ENCODE data around the gene SLC16A10.

SLC16A10 gene

DNA sequence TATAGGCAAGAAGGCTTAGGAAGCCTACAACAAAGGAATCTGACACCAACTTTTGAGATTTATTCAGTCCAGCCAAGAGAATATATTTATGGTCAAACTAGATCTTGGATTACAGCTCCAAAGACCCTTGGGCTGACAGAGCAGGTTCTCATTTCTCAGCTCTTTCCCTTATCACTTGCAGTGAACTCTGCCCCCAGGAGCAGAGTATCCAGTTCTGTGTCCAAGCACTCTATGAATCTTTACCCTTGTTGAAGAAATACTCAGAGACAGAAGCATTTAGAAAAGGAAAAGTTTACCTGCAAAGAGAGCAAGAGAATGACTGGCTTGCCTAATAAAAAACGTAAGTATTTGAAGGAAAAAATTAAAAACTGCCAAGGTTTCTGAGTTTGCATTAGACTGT, 190.5 kb downstream of the SLC16A10 start:
- no peak for TF ChIP-seq CTCF (IDR thresholded peaks at IDR 0.05; ENCODE audit: insufficient read depth, missing control alignments)
- FAIRE-seq (no peak), DNase-seq (ENCODE audit: insufficient read length, low spot score) (no peak)

GRCh38 chr6:111278731-111279130, 191.4 kb downstream of the SLC16A10 start:
- no peak for TF ChIP-seq CTCF (IDR thresholded peaks at IDR 0.05; ENCODE audit: insufficient read depth, missing control alignments)
- DNase-seq (ENCODE audit: insufficient read length, low spot score) (no peak), FAIRE-seq (no peak)

DNA sequence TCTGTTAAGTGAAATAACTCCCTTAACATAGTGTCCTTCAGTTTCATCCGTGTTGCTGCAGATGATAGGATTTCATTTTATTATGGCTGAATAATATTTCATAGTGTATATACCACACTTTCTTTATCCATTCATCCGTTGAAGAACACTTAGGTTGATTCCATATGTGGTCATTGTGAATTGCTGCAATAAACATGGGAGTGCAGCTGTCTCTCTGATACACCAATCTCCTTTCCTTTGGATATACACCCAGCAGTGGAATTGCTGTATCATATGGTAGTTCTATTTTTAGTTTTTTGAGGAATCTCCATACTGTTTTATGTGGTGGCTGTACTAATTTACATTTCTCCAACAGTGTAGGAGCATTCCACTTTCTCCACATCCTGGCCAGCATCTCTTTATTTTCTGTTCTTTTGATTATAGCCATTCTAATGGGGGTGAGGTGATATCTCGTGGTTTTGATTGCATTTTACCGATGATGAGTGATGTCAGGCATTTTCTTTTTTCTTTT, 193.2 kb downstream of the SLC16A10 start:
- DNase-seq (ENCODE audit: insufficient read length, low spot score) = no peak
- TF ChIP-seq CTCF (IDR thresholded peaks at IDR 0.05; ENCODE audit: insufficient read depth, missing control alignments) = no peak
- no peak for FAIRE-seq

Data from D721Med (cell line).